Fibroblast of skin of right quadriceps (primary cell): Measurements from ENCODE around the gene HNRNPR.
A peak's percentile ranks its signal among the peaks of the same experiment; 100 is the strongest.
"Not testable (repeated sequence)": the region's sequence is repeated elsewhere in the genome, so short reads cannot be mapped to it uniquely, and the experiment has no call there.

Experiments
- DNase-seq: peaks from one replicate; pipeline ENCODE4 v3.0.0-alpha.2; 2013

The HNRNPR gene

GRCh38 chr1:23322770-23323169 is 21.3 kb downstream of the HNRNPR start:
- no peak for DNase-seq

GRCh38 chr1:23310280-23310679 is 33.8 kb downstream of the HNRNPR start:
- not testable (repeated sequence) for DNase-seq

GRCh38 chr1:23304140-23304620 is 39.9 kb downstream of the HNRNPR start:
- DNase-seq, result no peak

GRCh38 chr1:23303524-23303923 is 40.6 kb downstream of the HNRNPR start:
- no peak for DNase-seq

- DNase-seq, result no peak
Observed at GRCh38 chr1:23296931-23297330, 47.2 kb downstream of the HNRNPR start.

- DNase-seq, result no peak
Observed at GRCh38 chr1:23291706-23292105, 52.4 kb downstream of the HNRNPR start.

GRCh38 chr1:23290836-23291565 is 53.1 kb downstream of the HNRNPR start:
- DNase-seq, result no peak

GRCh38 chr1:23288671-23289070 is 55.4 kb downstream of the HNRNPR start:
- no peak for DNase-seq

GRCh38 chr1:23288201-23288600 is 55.9 kb downstream of the HNRNPR start:
- no peak for DNase-seq

GRCh38 chr1:23286401-23286800 is 57.7 kb downstream of the HNRNPR start:
- DNase-seq, result peak; percentile 32

- DNase-seq, result peak; percentile 80
Observed at GRCh38 chr1:23283667-23284602, 60.1 kb downstream of the HNRNPR start.

- peak; percentile 83 for DNase-seq
Observed at GRCh38 chr1:23282957-23283356, 61.1 kb downstream of the HNRNPR start.

GRCh38 chr1:23278717-23279116 is 65.4 kb downstream of the HNRNPR start:
- no peak for DNase-seq

GRCh38 chr1:23276531-23276930 is 67.6 kb downstream of the HNRNPR start:
- DNase-seq, result no peak

- DNase-seq, result no peak
Observed at GRCh38 chr1:23274134-23274505, 70.0 kb downstream of the HNRNPR start.

- peak; percentile 79 for DNase-seq
Observed at GRCh38 chr1:23273450-23274133, 70.5 kb downstream of the HNRNPR start.

GRCh38 chr1:23263380-23263887 is 80.7 kb downstream of the HNRNPR start:
- DNase-seq, result no peak

- not testable (repeated sequence) for DNase-seq
Observed at GRCh38 chr1:23258082-23258481, 86.0 kb downstream of the HNRNPR start.

- not testable (repeated sequence) for DNase-seq
Observed at GRCh38 chr1:23257371-23257770, 86.7 kb downstream of the HNRNPR start.
